Activated CD4-positive, CD25-positive, alpha-beta regulatory T cell treated with anti-CD3 and anti-CD28 coated beads, Interleukin-2, amount 50 U/mL, for 72 hours (primary cell): ENCODE data around the gene MPZ.
"Not testable (repeated sequence)": the region's sequence is repeated elsewhere in the genome, so short reads cannot be mapped to it uniquely, and the experiment has no call there.

Experiments
- DNase-seq: peaks from one replicate; pipeline ENCODE4 v3.0.0; 2021

Gene MPZ

GRCh38 chr1:161299347-161299746, 10.4 kb downstream of the MPZ start:
- DNase-seq, result no peak

DNA sequence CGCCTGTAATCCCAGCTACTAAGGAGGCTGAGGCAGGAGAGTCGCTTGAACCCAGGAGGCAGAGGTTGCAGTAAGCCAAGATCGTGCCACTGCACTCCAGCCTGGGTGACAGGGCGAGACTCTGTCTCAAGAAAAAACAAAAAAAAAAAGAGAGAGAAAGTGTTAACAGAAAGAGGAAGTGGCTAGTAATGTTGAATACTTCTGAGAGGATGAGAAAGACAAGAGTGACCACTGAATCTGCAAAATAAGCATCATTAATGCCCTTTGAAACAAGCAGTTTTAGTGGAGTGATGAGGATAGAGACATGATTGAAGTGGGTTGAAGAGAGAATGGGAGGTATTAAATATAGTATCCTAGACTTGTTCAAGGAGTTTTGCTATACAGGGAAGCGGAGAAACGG, 11.7 kb downstream of the MPZ start:
- DNase-seq, result no peak

GRCh38 chr1:161297415-161297814, 12.4 kb downstream of the MPZ start:
- DNase-seq, result no peak

DNA sequence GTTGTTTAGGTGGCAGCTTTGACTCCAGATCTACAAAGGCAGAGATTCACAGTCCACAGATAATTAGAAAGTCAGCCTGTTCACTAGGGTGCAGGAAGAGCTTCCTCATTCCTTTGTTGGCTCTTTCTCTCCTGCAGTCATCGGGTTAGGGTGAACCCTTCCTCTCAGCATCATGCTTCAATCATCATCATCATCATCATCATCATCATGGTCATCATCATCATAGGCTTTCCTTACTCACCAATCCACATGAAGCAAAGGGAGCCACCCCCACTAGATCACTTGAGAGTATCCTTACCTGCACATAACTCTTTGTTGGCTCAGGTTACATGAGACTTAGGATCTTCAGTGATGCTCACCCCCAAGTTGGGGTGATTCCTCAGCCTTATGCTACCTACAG, 19.0 kb downstream of the MPZ start:
- no peak for DNase-seq

- no peak for DNase-seq
Measured at GRCh38 chr1:161287482-161288054, 22.2 kb downstream of the MPZ start.

GRCh38 chr1:161285521-161285920, 24.2 kb downstream of the MPZ start:
- no peak for DNase-seq

DNA sequence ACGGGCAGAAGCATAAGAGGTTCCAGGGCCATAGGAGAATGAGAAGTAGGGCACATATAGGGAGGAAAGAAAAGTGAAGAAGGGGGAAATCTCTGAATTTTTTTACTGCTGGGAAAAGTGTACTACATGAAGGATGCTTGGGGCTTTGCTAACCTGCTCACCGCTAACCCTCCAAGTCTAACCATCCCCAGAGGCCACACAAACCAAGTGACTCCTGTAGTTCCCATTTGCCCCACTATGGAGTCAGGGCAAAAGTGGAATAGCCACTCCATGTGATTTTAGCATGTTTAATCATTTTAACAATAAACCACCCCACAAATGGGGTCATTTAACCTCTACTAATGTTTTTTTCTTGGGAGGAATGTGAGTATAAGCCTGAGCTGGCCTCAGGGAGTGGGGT, 24.7 kb downstream of the MPZ start:
- no peak for DNase-seq

DNA sequence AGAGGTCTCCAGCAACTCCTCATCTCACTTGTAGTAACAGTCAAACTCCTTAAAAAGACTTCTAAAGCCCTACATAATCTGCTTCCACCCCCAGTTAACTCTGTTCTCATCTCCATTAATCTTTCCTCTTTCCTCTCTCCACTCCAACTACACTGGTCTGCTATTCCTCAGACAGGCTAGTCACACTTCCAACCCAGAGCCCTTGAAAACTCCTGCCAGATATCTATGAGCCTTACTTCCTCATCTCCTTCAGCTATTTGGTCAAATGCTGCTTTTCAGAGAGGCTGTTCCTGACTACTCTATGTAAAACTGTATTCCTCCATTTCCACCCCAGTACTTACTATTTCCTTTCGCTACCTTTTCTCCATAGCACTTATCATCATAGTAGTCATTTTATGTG, 26.8 kb downstream of the MPZ start:
- no peak for DNase-seq

- no peak for DNase-seq
Measured at GRCh38 chr1:161274874-161275273, 34.9 kb downstream of the MPZ start.

DNA sequence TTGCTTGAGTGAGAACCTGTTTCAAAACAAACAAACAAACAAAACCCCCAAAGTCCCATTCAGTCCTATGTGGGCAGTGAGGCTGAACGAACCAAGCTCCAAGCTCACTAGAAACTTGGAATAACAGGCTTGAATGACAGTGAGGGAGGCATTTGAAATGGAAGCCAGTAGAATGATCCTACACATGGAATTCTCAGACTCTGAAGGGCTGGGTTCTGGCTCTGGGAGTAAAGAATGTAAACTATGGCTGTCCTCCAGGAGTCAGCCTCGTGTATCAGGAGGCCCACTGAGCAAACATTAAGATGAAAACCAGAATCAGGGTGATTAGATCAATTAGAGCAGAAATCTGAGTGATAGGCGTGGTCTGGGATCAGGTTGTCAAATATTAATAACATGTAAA, 36.4 kb downstream of the MPZ start:
- no peak for DNase-seq

GRCh38 chr1:161267321-161267720, 42.4 kb downstream of the MPZ start:
- DNase-seq, result no peak

- no peak for DNase-seq
Measured at GRCh38 chr1:161266836-161267235, 42.9 kb downstream of the MPZ start.

DNA sequence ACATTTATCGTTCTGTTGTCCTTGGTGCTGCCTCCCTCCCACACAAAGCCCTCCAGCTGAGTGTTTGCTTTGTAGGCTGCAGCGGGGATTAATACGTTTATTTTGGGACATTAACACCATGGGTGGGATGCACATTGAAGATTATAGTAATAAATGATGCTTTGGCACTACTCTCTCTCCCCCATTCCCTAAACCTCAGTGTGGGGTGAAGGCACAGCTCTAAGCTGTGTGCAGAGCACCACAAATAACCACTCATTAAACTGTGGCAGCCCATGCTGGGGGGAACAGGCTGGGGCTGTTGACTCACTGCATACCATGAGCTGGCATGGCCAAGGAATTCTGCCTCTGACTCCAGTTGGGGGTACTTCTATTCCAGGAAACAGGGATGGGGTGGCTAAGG, 43.6 kb downstream of the MPZ start:
- DNase-seq, result no peak

DNA sequence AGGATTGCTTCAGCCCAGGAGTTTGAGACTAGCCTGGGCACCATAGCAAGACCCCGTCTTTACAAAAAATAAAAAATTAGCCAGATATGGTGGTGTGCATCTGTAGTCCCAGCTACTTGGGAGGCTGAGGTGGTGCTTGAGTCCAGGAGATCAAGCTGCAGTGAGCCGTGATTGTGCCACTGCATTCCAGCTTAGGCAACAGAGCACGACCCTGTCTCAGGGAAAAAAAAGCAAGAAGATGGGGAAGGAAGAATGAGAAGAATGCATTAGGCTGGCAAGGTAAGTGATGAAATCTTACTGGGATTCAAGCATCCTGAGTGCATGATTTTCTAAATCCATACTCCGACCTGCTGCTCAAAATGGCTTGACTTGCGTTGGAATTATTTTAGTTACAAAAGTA, 44.5 kb downstream of the MPZ start:
- no peak for DNase-seq

DNA sequence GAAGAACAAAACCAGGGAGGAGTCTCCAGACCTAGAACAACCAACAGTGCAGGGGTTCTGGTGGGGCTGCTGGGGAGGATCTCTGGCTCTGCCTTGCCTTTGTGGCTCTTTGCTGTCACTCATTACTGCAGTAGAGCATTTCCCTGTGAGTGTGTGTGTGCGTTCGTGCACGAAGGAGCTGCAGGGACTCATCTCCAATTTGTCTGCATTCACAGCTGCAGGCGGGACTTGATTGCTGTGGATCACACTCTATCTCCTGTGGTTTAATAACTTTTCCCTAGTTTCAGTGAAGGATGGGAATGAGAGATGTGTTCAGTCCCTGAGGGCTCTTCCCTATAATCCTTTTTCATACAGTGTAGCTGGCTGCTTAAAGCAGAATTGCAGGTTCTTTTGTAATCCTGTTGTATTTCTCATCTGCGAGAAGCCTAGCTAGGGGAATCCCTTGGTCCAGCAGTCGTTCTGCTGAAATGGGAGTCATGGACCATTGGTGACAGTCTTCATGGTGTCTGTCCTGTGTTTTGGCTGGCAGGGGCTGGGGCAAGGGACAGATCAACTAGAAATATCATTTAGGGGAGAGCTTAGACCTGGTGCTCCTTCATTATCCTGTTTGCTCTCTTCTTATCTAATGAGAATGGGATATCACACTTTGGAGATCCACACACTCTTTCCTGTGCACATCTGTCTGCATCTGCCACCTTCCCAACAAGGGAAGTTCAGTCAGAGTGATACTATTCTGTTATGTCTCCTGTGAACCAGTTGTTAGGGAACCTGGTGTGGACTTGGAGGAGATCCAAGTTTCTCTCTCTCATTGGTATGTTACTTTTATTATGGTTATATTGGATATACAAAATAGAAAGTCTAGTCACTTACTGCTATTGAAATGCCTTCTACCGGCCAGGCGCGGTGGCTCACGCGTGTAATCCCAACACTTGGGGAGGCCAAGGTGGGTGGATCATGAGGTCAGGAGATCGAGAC, 48.2 kb downstream of the MPZ start:
- DNase-seq, result no peak

GRCh38 chr1:161260376-161261260, 49.1 kb downstream of the MPZ start:
- no peak for DNase-seq

DNA sequence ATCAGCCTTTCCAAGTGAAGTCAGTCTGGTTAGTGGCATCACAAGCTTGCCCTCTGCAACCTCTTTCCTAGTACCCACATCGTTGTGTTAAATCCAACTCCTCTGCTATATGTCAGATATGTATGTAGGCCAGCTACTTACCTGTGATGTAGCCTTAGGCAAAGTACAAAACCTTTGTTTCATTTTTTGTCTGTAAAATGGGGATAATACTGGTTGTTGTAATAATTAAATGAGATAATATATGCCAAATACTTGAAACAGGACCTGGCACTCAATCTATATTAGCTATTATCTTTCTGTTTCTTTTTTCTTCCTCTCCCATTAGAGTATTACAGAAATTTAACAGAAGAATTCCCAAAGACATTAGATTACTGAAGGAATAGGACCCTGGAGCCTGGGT, 50.0 kb downstream of the MPZ start:
- DNase-seq, result no peak

GRCh38 chr1:161259345-161259702, 50.4 kb downstream of the MPZ start:
- no peak for DNase-seq

GRCh38 chr1:161258439-161259344, 51.1 kb downstream of the MPZ start, which contains the start of gene PCP4L1:
PCP4L1 (plus strand) TSS chr1:161258745; CDS start chr1:161258975, 230 bp downstream.
- DNase-seq, result peak; percentile 41

DNA sequence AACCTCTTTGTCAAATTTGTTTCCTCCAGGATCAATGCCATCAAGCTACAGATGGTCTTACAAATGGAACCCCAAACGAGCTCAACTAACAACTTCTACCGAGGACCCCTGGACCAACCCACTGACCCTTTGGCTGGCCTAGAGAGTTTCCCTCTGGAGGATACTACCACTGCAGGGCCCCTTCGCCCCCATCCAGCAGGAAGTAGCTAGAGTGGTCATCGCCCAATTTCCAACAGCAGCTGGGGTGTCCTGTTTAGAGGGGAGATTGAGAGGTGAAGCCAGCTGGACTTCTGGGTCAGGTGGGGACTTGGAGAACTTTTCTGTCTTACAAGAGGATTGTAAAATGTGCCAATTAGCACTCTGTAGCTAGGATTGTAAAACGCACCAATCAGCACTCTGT, 52.7 kb downstream of the MPZ start:
- DNase-seq, result not testable (repeated sequence)

- DNase-seq, result not testable (repeated sequence)
Measured at GRCh38 chr1:161255955-161256520, 53.7 kb downstream of the MPZ start.

DNA sequence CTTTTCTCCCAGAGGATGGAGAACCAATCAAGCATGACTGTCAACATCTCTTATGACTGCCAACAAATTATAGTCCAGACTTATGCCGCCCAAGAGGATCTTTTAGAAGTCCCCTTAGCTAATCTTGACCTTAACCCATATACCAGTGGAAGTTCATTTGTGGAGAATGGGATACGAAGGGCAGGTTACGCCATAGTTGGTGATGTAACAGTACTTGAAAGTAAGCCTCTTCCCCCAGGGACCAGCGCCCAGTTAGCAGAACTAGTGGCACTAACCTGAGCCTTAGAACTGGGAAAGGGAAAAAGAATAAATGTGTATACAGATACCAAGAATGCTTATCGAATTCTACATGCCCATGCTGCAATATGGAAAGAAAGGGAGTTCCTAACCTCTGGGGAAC, 54.5 kb downstream of the MPZ start:
- DNase-seq, result not testable (repeated sequence)
